ENCODE measurements around the gene RANGAP1. TPM values are rescaled to one million over a fixed set of nuclear protein-coding genes. Genes with fewer than 3 reads are reported as not detected.

RANGAP1 gene
- total and polyA plus RNA-seq, 2 of the 4 experiments (the other 2 are of a cell fraction): 71.2 to 148 TPM

- ChIA-PET POLR2A (ENCODE audit: unreplicated experiment) (no interaction called here), CTCF (no interaction called here)
- Histone ChIP-seq H2BK5ac (ENCODE audit: low read depth, low read length, poor library complexity, severe bottlenecking) (no peak overlapping the region), H3K23ac (ENCODE audit: low read depth, low read length) (no peak overlapping the region), H3K9me1 (ENCODE audit: insufficient read depth, low read length) (no peaks in the 10 kb centered on the region), H3K14ac (replicated peaks; ENCODE audit: low read depth, low read length) (no peak overlapping the region), H3K9ac (ENCODE audit: low read depth, low read length) (no peak overlapping the region), H2AK5ac (ENCODE audit: low read depth, low read length) (no peak overlapping the region), H3K56ac (ENCODE audit: extremely low read depth, insufficient read depth, low read length) (no peak overlapping the region), H3K79me1 (ENCODE audit: low read depth in 1 of 2, low read length in 2 of 2) (peaks cover 9 to 26% of the 10 kb centered on the region in 2 experiments; a peak in 3 of 4 replicates), H4K5ac (ENCODE audit: low read depth, low read length) (no peak overlapping the region), H4K8ac (ENCODE audit: low read depth in 2 of 2, low read length in 2 of 2) (no peak overlapping the region), H4K20me1 (ENCODE audit: insufficient read depth, low read length) (no peaks in the 10 kb centered on the region), H4K91ac (ENCODE audit: insufficient read depth, low read depth, low read length) (no peak overlapping the region), H2BK120ac (ENCODE audit: low read depth, low read length) (no peak overlapping the region), H2AFZ (replicated peaks; ENCODE audit: low read length, poor library complexity) (no peak overlapping the region), H3K9me3 (ENCODE audit: control insufficient read depth, insufficient read depth, low read length) (no peaks in the 10 kb centered on the region), H2BK15ac (ENCODE audit: low read depth, low read length) (no peak overlapping the region), H3K27ac (ENCODE audit: insufficient read depth, low read length) (no peak overlapping the region), H3K4me3 (ENCODE audit: insufficient read depth, low read depth, low read length) (no peak overlapping the region), H3K4me1 (ENCODE audit: control insufficient read depth, insufficient read depth, low read length) (no peaks in the 10 kb centered on the region; the same call in 1 of the 2 replicates), H3K4ac (ENCODE audit: low read depth, low read length) (no peak overlapping the region), H2BK20ac (ENCODE audit: low read depth, low read length) (no peak overlapping the region), H3K18ac (ENCODE audit: low read depth, low read length) (no peak overlapping the region), H3K4me2 (ENCODE audit: low read depth, low read length) (no peak overlapping the region), H2AK9ac (replicated peaks; ENCODE audit: low read depth, low read length, poor library complexity) (no peak overlapping the region), H3K36me3 (ENCODE audit: control insufficient read depth, insufficient read depth, low read length) (no peaks in the 10 kb centered on the region), H3K27me3 (ENCODE audit: control insufficient read depth, insufficient read depth, low read length) (no peaks in the 10 kb centered on the region; the same call in 1 of the 2 replicates)
- in situ Hi-C loops (cut with MboI; ENCODE audit: low sequenced_read_pairs): no loop called here
- TF ChIP-seq CHD1 (IDR thresholded peaks at IDR 0.05; ENCODE audit: low read depth, low read length): no peak
- intact Hi-C loops (cut with micrococcal nuclease): no loop called here
- no peak for DNase-seq
- dilution Hi-C loops (cut with HindIII; ENCODE audit: low sequenced_read_pairs, unreplicated experiment): no loop called here
- 78% methylated on average over 1 of the region's 2 CpGs; no CpG with 5 or more reads in 1 of the 2 experiments for WGBS, 2 experiments (ENCODE audit: extremely low coverage in 2 of 2, insufficient read length in 1 of 2)
- BruUV-seq (replicated peaks): no TSS peak
- ATAC-seq (ENCODE audit: low read depth): no peak
Observed at GRCh38 chr22:41203118-41203517, 82.9 kb downstream of the RANGAP1 start.
